NCI-H1930 (cell line): ENCODE data around the gene PODXL2.
"Not testable (repeated sequence)": the region's sequence is repeated elsewhere in the genome, so short reads cannot be mapped to it uniquely, and the experiment has no call there.

Experiments used
- DNase-seq, 2 experiments: peaks; one replicate each; lab custom pipeline; 2025; lab: John Stamatoyannopoulos, UW

PODXL2 gene

DNA sequence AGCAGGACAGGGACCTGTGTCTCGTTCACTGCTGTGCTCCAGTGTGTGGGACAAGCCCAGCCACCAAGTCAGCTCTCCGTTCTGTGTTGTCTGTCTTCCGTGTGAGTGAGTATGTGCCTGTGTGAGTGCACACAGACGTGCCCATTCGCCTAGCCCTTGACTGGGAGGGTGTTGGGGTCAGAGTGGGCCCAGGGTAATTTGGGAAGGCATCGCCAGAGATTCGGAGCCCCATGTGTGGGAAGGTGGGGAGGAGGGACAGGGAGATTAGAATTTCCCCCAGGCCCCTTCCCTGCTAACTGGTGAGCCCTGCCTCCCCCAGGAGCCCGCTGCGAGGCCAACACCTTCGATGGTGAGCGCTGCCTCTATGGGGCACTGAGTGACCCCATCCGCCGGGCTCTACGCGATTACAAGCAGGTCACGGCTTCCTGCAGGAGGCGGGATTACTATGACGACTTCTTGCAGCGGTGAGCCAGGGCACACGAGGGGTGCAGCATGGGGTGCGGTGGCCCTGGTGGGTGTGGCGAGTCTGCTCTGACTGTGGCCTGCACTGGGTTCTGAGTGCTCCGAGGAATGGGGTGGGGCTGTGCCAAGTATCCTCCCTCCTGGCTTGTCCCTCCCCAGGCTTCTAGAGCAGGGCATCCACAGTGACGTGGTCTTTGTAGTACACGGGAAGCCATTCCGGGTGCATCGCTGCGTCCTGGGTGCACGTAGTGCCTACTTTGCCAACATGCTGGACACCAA, 46.8 kb downstream of the PODXL2 start:
- DNase-seq: no peak

DNA sequence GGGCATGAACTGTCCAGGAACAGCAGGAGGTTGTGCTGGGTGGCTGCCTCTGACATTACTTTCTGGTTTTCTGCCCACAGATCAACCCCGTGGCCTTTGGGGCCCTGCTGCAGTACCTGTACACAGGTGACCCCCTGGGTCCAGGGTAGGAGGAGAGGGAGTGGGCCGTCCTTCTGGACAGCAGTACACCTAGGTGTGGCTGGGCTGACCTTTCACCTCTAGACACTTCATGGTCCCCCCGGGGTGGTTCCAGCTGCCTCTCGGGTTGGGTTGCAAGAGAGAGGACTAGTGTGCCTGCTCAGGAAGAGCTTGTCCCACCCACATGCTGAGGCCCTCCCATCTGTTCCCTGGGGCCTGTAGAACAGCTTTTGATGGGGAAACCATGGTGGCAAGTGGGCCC, 47.5 kb downstream of the PODXL2 start:
- no peak for DNase-seq

DNA sequence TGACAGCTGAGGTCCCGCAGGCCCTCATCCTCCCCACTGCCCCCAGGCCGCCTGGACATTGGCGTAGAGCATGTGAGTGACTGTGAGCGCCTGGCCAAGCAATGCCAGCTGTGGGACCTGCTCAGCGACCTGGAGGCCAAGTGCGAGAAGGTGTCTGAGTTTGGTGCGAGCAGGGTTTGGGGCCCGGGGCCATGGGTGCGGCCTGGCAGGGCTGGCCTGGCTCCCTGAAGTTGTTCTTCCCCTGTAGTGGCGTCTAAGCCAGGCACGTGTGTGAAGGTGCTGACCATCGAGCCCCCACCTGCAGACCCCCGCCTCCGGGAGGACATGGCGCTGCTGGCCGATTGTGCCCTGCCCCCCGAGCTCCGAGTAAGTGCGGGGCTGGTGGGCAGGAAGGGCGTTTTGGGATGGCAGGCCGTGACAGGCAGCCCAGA, 48.0 kb downstream of the PODXL2 start:
- no peak for DNase-seq

DNA sequence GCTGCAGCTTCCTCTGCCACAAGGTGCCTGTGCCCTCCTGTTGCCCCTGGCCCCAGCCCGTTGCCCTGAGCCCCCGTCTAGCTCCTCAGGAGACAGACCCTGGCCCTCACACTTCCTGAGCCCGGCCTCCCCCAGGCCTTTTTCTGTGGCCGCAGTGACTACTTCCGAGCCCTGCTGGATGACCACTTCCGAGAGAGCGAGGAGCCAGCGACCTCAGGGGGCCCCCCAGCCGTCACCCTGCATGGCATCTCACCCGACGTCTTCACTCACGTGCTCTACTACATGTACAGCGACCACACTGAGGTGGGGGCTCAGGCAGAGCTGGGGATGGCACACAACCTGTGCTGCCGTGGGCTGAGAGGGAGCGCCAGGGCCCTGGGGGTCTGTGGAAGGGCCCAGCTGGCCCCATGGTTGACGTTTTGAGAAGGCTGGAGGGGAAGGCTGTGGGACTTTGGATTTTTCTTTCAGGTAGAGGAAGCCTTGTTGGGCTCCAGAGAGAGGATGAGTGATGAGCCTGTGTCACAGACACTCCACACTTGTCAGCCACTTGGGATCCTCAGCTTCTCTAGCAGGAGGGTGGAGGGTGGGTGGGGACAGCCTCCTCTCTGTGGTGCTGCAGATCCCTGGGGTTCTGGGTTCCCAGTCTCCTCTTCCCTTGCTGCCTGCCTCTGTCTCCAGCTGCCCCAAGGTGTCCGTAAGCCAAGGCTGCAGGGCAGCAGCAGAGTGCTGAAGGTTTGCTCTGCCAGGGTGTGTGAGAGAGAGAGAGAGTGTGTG, 48.7 kb downstream of the PODXL2 start:
- no peak for DNase-seq

DNA sequence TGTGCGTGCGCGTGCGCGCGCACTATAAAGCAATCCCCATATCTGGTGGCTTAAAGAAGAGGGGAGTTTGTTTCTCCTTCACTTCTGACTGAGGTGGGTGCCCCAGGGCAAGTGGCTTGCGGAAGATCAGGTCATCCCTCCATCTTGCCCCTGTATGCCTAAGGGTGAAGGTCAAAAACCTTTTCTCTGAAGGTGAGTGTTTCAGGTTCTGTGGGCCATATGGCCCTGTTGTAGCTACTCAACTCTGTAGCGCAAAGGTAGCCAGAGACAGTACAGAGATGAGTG, 49.3 kb downstream of the PODXL2 start:
- DNase-seq: no peak

DNA sequence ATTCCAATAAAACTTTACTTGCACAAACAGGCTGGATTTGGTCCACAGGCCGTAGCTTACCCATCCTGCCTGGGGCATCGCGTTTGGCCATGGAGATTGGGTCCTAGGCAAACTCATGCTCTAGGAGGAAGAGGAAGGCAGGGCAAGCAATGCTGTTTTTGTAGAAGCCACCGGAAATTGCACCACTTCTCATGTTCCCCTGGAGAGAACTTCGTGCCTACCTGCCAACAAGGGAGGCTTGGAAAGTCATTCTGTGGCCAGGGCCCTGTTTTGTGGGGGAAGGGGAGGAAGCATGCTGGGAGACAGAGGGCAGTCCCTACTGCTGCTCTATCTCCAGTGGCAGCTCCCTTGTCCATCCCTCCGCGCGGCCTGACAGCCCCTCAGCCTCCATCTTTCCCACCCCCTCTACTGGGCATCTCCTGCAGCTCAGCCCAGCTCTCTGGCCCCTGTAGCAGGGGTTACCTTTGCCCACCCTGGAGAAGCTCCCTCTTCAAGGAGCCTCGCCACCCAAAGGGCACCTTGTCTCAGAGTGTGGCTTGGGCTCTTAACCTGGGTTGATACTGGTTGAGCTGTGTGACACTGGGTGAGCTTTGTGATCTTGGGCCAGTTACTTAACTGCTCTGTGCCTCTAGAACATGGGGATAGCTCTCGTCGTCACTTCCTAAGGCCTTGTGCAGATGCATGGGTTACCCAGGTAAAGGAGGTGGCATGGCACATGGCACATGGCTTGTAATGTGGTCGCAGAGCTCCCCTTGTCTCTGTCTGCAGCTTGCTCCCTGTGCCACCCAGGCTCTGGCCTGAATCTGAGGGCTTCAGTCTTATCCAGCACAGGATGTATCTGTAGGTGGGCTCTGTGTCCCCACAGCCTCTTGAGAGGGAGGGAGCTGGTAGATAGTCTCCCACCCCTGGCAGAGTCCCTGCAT, 49.9 kb downstream of the PODXL2 start:
- no peak for DNase-seq

DNA sequence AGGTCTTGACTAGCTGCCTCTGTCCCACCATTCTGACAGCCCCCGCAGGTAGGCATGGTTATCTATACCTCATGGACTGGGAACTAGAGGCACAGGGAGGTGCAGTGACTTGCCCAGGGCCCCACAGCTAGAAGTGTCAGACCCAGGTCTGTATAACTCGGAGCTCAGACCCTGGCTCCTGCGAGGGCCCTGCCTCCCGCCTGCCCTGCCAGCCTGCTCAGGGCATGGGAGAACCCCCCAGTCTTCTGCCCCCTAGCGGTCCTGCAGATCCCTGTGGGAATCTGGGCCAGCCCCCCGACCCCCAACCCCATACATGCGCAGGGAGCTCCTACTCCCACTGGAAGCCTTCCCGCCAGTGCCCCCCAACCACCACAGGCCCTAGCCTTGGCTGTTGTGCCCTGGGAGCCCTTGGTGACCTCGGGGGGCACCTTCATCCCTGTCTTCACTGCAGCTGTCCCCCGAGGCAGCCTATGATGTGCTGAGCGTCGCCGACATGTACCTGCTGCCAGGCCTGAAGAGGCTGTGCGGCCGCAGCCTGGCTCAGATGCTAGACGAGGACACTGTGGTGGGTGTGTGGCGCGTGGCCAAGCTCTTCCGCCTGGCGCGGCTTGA, 50.7 kb downstream of the PODXL2 start:
- DNase-seq: no peak

DNA sequence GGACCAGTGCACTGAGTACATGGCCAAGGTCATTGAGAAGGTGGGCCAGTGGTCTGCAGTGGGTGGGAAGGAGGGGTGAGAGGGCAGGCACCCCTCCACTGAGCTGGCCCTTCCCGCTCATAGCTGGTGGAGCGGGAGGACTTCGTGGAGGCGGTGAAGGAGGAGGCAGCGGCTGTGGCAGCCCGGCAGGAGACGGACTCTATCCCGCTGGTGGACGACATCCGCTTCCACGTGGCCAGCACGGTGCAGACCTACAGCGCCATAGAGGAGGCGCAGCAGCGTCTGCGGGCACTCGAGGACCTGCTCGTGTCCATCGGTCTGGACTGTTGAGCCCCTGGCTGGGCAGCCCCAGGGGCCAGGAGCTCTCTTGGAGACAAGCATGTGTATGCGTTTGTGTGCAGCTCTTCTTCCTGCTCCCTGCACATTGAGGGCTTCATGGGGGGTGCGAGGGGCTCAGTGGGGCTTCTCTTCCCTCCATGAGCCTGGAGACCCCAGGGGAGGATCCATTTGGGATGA, 51.2 kb downstream of the PODXL2 start:
- no peak for DNase-seq

DNA sequence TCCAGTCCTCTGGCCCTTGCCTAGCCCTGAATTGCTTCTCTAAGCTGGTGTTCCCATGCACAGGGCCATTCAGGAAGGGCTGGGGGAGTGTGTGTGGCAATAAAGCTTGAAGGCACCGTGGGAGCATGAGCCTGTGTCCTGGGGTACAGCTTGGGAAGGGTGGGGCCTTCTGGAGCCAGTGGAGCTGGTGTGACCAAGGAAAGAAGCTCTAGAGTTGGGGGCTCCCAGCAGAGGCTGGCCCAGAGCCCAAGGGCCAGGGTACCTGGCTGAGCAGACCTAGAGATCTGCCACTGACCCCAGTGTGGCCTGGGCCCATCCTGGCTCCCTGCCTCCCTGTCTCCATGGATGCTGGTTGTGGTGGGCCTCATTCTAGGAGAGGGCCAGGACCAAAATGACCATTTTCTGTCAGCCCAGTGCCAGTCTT, 51.8 kb downstream of the PODXL2 start:
- DNase-seq: no peak

DNA sequence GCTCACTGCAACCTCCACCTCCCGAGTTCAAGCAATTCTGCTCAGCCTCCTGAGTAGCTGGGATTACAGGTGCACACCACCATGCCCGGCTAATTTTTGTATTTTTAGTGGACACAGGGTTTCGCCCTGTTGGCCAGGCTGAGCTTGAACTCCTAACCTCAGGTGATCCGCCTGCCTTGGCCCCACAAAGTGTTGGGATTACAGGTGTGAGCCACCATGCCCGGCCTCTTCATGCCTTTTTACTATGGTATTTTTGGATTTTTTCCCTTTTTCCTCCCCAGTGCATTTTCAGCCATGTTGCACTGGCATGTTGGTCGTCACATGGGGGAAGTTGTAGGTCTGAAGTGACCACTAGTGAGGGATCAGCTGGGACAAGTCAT, 53.2 kb downstream of the PODXL2 start:
- DNase-seq: not testable (repeated sequence)

DNA sequence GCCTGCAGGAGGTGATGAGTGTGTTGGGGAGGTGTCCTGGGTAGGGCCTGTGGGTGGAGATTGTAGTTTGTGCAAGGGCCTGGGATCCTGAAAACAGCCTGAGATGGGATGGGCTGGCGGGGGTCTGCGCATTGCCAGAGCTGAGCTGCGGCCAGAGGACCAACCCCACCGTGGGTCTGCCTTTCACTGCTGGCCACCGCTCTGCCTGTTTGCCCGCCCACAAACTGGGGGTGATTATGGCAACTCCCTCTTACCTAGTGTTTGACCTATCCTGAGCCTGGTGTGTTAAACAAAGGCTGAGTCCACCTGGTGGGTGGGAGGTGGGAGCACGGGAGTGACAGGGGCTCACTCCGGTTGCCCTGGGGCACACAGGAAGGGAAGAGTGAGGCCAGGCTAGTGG, 53.6 kb downstream of the PODXL2 start:
- DNase-seq: no peak

DNA sequence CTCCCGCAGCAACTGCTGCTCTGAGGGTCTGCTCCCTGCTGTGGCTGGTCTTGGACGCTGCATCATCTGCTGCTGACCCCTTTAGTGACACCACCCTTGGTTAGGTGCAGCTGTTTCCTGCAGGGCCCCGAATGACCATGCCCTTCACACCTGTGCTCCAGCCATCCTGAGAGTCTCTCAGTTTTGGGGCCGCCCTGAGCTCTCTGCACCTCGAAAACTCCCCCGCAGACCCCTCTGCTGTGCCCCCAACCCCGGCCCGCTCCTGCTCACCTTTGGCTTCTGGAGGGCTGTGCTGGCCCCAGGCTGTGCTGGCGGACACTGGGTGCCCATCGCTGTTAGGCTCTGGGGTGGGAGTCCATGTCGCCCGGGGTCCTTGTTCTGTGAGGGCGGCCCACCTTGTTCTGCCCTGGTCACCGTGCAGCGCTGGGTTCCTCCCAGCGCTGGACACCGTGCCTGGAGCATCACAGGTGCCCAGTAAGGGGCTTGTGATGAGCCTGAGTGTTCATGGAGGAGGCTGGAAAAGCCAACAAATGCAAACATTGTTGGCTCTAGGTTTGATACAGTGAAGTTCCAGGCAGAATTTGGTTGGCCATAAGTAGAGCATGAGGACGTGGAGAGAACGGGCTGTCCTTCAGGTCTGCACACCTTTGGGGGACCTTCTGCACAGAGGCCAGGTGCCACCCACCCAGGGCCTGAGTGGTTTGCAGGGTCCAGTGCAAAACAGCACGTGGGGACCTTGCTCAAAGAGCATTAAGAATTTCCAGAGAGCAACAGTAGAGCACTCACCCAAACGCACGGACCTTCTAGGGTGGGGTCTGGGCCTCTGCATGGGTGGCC, 56.1 kb downstream of the PODXL2 start:
- DNase-seq: no peak

DNA sequence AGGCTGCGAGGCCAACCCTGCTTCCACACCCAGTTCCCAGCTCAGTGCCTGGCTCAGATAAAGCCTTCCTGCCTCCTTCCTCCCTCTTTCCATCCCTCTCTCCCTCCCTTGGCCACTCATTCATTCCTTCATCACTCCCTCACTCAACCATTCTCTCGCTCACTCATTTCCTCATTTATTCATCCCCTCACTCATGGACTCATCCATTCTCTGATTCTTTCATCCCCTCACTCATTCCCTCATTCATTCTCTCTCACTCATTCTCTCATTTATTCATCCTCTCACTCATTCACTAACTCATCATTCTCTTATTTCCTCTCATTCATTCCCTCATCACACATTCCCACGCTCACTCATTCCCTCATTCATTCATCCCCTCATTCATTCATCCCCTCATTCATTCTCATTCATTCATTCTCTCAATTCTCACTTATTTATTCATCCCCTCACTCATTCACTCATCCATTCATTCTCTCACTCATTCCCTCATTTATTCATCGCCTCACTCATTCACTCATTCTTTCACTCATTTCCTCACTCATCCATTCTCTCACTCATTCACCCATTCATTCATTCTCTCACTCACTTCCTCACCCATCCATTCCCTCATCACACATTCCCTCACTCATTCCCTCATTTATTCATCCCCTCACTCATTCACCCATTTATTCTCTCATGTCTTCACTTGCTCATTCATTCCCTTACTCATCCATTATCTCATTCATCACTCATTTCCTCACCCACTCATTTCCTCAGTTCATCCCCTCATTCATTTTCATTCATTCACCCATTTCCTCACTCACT, 56.9 kb downstream of the PODXL2 start:
- no peak for DNase-seq

DNA sequence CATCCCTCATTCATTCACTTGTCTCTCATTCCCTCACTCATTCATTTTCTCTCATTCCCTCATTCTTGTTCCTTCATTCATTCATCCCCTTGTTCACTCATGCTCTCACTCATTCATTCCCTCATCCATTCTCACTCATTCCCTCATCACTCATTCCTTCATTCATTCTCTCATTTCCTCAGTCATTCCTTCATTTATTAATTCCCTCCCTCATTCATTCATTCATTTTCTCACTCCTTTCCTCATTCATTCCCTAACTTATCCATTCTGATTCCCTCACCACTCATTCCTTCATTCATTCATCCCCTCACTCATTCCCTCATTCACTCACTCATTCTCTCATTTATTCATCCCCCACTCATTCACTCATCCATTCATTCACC, 57.5 kb downstream of the PODXL2 start:
- no peak for DNase-seq

DNA sequence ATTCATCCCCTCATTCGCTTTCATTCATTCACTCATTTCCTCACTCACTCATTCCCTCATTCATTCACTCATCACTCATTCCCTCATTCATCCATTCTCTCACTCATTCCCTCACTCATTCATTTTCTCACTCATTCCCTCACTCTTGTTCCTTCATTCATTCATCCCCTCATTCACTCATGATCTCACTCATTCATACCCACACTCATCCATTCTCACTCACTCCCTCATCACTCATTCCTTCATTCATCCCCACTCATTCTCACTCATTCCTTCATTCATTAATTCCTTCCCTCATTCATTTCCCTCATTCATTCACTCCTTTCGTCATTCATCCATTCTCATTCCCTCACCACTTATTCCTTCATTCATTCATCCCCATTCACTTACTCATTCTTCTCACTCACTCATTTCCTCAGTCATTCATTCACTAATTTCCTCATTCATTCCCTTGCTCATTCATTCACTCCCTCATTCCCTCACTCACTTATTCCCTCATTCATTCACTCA, 58.3 kb downstream of the PODXL2 start:
- DNase-seq: no peak

DNA sequence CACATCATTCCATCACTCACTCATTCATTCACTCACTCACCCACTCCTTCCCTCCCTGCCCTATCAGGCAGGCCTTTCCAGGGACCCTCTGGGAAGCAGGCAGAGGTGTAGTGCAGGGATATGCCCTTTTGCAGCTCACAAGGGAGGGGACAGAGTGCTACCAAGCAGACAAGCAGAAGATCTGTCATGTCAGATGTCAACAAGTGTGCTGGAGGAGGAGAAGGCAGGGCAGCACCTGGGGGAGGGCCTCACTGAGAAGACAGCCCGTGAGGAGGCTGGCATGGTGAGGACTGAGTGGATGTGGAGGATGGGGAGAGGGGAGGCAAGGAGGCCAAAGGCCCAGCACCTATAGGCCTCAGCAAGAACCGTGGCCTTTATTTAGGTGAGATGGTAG, 59.0 kb downstream of the PODXL2 start:
- DNase-seq: no peak

DNA sequence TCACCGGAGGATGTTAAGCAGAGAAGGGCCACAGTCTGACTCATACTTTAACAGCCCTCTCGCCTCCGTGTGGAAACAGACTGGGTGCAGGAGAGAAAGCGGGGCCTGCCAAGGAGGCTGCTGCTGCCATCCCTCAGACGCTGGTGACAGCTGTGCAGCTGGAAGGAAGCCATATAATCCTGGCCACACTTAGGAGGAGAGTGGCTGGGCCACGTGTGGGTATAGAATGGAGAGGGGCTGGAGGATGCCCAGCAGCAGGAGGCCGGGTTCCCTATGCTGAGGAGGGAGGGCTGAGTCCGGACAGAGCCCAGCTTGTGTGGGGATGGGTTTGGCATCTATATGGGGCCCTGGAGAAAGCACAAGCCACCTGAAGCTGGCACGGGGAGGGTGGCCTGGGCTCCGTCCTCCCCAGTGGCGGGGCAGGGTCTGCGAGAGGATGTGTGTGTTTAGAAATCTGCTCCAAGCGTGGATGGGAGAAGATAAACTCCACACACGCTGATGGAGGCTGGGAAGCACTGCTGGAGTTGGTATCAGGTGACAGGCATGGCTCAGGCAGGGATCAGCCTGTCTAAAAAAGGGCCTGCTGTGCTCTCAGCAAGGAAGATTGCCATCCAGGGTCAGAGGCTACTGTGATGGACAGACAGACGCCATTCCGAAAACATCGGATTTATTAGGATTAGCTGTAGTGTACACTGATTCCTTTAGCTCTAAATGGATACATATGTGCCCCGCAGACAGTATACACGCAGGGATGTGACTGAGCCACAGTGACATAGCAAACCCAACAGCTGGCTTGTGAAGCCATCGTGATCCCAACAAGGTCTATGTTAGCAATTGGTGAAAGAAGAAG, 59.7 kb downstream of the PODXL2 start:
- DNase-seq: no peak

DNA sequence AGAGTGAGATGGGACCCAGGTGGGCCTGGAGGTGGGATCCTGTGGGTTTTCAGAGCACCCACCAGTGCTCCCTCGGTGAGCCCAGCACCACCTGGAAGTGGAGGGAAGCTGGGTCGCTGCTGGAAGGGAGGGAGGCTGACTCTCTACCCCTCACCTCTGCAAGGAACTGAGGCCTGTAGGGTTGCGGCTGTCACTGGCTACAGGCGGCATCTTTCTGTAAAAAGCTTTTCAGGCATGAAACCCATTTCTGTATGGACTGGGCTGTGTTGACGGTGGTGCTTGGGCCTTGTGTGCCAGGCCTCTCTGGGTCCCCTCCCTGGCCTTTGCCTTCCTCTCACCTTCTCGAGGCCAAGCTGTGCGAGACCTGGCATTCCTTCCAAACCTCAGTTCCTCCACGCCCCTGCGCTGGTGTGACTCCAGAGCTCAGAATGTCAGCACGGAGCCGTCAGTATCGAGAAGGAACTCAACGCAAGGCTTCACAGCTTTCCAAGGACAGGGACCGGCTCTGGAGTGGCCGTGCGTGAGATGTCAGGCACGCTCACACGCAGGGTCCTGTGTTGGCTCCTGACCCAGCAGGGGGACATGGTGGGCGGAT, 60.4 kb downstream of the PODXL2 start:
- DNase-seq: no peak

DNA sequence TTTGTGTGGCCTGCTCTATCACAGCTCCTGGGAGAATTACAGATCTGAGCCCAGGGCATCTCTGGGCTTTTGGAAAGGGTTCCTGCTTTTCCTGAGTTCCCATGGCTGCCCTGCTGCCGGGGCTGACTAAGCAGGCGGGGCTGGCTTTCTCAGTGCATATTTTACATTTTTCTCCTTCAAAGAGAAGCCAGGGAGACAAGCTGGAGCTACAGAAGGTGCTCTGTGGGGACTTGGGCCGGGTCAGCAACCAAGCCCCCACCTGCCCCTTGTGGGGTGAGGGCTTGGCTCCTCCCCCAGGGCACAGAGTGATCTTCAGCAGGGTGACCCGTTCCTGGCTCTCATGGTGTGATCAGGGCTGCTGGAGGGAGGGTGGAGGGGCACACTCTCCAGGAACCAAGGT, 61.1 kb downstream of the PODXL2 start:
- no peak for DNase-seq
